ENCODE measurements around the gene FBN1. TPM values are rescaled to one million over a fixed set of nuclear protein-coding genes. Genes with fewer than 3 reads are reported as not detected.

FBN1 gene
- total and polyA plus RNA-seq, 2 donors (not counting 3 experiments of a cell fraction or from before 2014, with no cell fraction given), result 107 to 111 TPM

GRCh38 chr15:48520376-48521155, 124.9 kb downstream of the FBN1 start:
- Histone ChIP-seq H3K9me3 (replicated peaks; ENCODE audit: control insufficient read depth, insufficient read depth, low read length) (no peaks in the 10 kb centered on the region), H3K9ac (replicated peaks; ENCODE audit: extremely low read depth, insufficient read depth, low read length) (no peak overlapping the region), H3K4me3 (replicated peaks in 1 of 3; ENCODE audit: insufficient read depth in 1 of 3, low read depth in 1 of 3, low read length in 3 of 3) (no peak overlapping the region), H3K36me3 (ENCODE audit: control insufficient read depth in 2 of 2, extremely low read depth in 1 of 2, insufficient read depth in 2 of 2, low read length in 2 of 2) (peaks cover 0 to 15% of the 10 kb centered on the region in 2 experiments), H3K79me2 (ENCODE audit: control insufficient read depth, insufficient read depth, low read length) (no peaks in the 10 kb centered on the region), H3K4me2 (ENCODE audit: insufficient read depth, low read length) (no peak overlapping the region), H3K27me3 (ENCODE audit: control insufficient read depth in 2 of 2, insufficient read depth in 2 of 2, low read length in 2 of 2) (no peaks in the 10 kb centered on the region), H2AFZ (ENCODE audit: low read depth, low read length) (no peak overlapping the region), H4K20me1 (replicated peaks; ENCODE audit: control insufficient read depth, extremely low read depth, insufficient read depth, low read length) (no peaks in the 10 kb centered on the region), H3K9me1 (replicated peaks; ENCODE audit: control insufficient read depth, extremely low read depth, insufficient read depth, low read length) (no peaks in the 10 kb centered on the region), H3K27ac (ENCODE audit: insufficient read depth, low read depth, low read length) (no peak overlapping the region), H3K4me1 (ENCODE audit: control insufficient read depth, extremely low read depth, insufficient read depth, low read length) (peaks cover 5% of the 10 kb centered on the region)
- POLR2A ChIA-PET, result no interaction called here
- TF ChIP-seq POLR2A (IDR thresholded peaks at IDR 0.05; ENCODE audit: low read depth, low read length) (no peak), CTCF (IDR thresholded peaks at IDR 0.05; ENCODE audit: extremely low read depth in 1 of 2, insufficient read depth in 1 of 2, low read depth in 1 of 2, low read length in 2 of 2) (no peak), MYC (IDR thresholded peaks at IDR 0.05; ENCODE audit: low read depth, low read length) (no peak), EZH2 (IDR thresholded peaks at IDR 0.05; ENCODE audit: borderline replicate concordance, low read depth, low read length, severe bottlenecking) (no peak), FOS (IDR thresholded peaks at IDR 0.05; ENCODE audit: borderline replicate concordance, insufficient read depth, low read length) (no peak), POLR2AphosphoS5 (IDR thresholded peaks at IDR 0.05; ENCODE audit: insufficient read depth, low read depth, low read length) (no peak), MAX (IDR thresholded peaks at IDR 0.05; ENCODE audit: insufficient read depth, insufficient read length) (no peak), JUN (IDR thresholded peaks at IDR 0.05; ENCODE audit: borderline replicate concordance, insufficient read depth, insufficient read length, low read depth) (no peak), GATA2 (IDR thresholded peaks at IDR 0.05; ENCODE audit: insufficient read depth, insufficient read length, low read depth, low read length) (no peak)
- dilution Hi-C loops (cut with MboI; ENCODE audit: extremely low pct_ligation_motif_present, low sequenced_read_pairs) (no loop called here), intact Hi-C loops (cut with micrococcal nuclease) (loop anchor here (1.0 kb wide), 1 partner anchor 46 kb away; no protein-coding TSS in a partner anchor)
- DNase-seq (ENCODE audit: low read depth, low spot score) (peak; percentile 69), FAIRE-seq (no peak)
- BruUV-seq (replicated peaks), result no TSS peak
- CTCF ChIA-PET, result interaction anchor here (1.0 to 1.5 kb wide), 3 partner anchors 13 to 280 kb away, joined by 3 to 8 read pairs (median 6); no protein-coding TSS in a partner anchor

Measured in endothelial cell of umbilical vein (primary cell).